Caki2 (cell line): ENCODE results near the gene PDLIM3. TPM values are rescaled to one million over a fixed set of nuclear protein-coding genes. Genes with fewer than 3 reads are reported as not detected.

ENCODE experiments used
- DNase-seq: peaks from one replicate; pipeline ENCODE4 v3.0.0-alpha.2; 2015; ENCODE audit warnings: low read depth
- in situ Hi-C: cut with HindIII; loops from 2 replicates; pipeline ENCODE4 v1.10.0; 2016; ENCODE audit warnings: low sequenced_read_pairs, low pct_unique_long_range_greater_than_20kb, mixed read lengths
- total RNA-seq: library from RNA; depleted of rRNA; stranded (reverse); fragments of >200 nt; shearing (Covaris generic); gene quantifications from 2 replicates; pipeline ENCODE4 v1.2.3, GENCODE V29; 2014; ENCODE audit warnings: low replicate concordance; rRNA removed

The PDLIM3 gene
- total RNA-seq, 1 experiment from 2014 or later: 11.3 TPM

DNA sequence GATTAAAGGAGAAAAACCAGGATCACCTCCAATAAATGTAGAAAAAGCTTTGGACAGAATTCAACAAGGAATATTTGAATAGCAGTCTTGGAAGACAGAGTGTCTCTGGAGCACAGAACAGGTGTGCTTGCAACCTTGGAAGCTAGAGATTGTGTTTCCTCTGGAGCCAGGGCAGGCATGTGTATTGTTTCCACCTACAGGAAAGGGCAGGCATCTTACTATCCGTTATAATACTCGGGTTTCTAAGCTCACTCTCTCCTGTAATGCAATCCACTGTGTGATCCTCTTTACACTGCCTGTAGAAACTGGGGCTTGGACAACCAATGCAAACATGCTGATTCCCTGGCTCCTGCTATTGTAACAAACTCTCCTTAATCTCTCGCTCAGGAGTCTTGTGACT lies 78.2 kb downstream of the PDLIM3 start:
- in situ Hi-C loops: no loop called here
- DNase-seq: no peak

DNA sequence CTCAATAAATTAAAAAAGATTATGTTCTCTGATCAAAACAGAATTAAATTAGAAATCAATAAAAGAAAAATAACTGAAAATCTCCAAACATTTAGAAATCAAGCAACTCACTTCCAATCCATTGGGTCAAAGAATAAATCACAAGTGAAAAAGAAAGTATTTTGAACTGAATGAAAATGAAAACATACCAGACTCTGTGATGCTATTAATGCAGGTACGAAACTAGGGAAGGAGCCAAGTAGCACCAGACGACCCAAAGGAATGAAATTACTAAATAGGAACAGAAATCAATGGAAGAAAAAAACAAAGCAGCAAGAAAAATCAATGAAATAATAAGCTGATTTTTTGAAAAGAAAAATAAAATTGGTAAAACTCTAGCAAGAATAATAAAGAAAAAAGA lies 79.2 kb downstream of the PDLIM3 start:
- DNase-seq: no peak
- in situ Hi-C loops: no loop called here

Other genes starting within 250 kb of the PDLIM3 start
- gene LRP2BP, start 139.6 kb downstream of the PDLIM3 start, total RNA-seq: 0.14 TPM in 1 of 2 replicates, not detected in the other
- 15.3 and 36.6 TPM in 2 replicates for gene ANKRD37, start 138.7 kb downstream of the PDLIM3 start, total RNA-seq
- gene UFSP2, start 109.5 kb downstream of the PDLIM3 start, total RNA-seq: 29.6 and 63.3 TPM in 2 replicates
- 0.52 and 0.98 TPM in 2 replicates for gene CCDC110, start 63.8 kb downstream of the PDLIM3 start, total RNA-seq